GM23338 (cell line): ENCODE measurements around the gene SLCO3A1. TPM values are rescaled to one million over a fixed set of nuclear protein-coding genes. Genes with fewer than 3 reads are reported as not detected.

Experiments
- ATAC-seq: fragments of 200-7000 bp; cut with Tn5 transposase; 3 replicates; pipeline ENCODE4 v1.9.1; 2020
- DNase-seq: peaks from one replicate; pipeline ENCODE4 v3.0.0-alpha.2; 2015; ENCODE audit warnings: low spot score
- H2AFZ ChIP-seq: fragments of 200-600 bp; sonication (generic); 2 replicates; pipeline ENCODE4 v1.8.0; 2016; ENCODE audit warnings: antibody characterized with exemption, mild to moderate bottlenecking, moderate library complexity
- H3F3A ChIP-seq: fragments of 200-600 bp; sonication (generic); replicated peaks from 2 replicates; pipeline ENCODE4 v1.8.0; 2017; ENCODE audit warnings: antibody characterized with exemption, mixed run types, low read depth
- H3K27ac ChIP-seq: fragments of 200-600 bp; sonication (generic); 2 replicates; pipeline ENCODE4 v1.6.1; 2016; ENCODE audit warnings: low read depth
- H3K27me3 ChIP-seq: fragments of 200-600 bp; sonication (generic); 2 replicates; pipeline ENCODE4 v1.8.0; 2016; ENCODE audit warnings: mild to moderate bottlenecking, mixed run types, moderate library complexity; ENCODE audit not compliant: insufficient read depth
- H3K36me3 ChIP-seq: fragments of 200-600 bp; sonication (generic); 2 replicates; pipeline ENCODE4 v1.8.0; 2016; ENCODE audit warnings: mild to moderate bottlenecking; ENCODE audit not compliant: insufficient read depth
- H3K4me1 ChIP-seq: fragments of 200-600 bp; sonication (generic); 2 replicates; pipeline ENCODE4 v1.8.0; 2016; ENCODE audit warnings: mild to moderate bottlenecking, moderate library complexity; ENCODE audit not compliant: insufficient read depth
- H3K4me2 ChIP-seq: fragments of 200-600 bp; sonication (generic); 2 replicates; pipeline ENCODE4 v1.7.1; 2017; ENCODE audit warnings: mixed run types
- H3K4me3 ChIP-seq: fragments of 200-600 bp; sonication (generic); 2 replicates; pipeline ENCODE4 v1.6.1; 2016; ENCODE audit warnings: mixed run types
- H3K79me2 ChIP-seq: fragments of 200-600 bp; sonication (generic); replicated peaks from 2 replicates; pipeline ENCODE4 v1.8.0; 2017; ENCODE audit warnings: mild to moderate bottlenecking; ENCODE audit not compliant: insufficient read depth
- H3K9me2 ChIP-seq: fragments of 200-600 bp; sonication (generic); 2 replicates; pipeline ENCODE4 v1.8.0; 2017; ENCODE audit not compliant: insufficient read depth
- H4K20me1 ChIP-seq: fragments of 200-600 bp; sonication (generic); replicated peaks from 2 replicates; pipeline ENCODE4 v1.8.0; 2017; ENCODE audit warnings: mild to moderate bottlenecking; ENCODE audit not compliant: insufficient read depth
- H3K27ac Mint-ChIP-seq: 2 replicates; pipeline ENCODE4 v1.8.0; 2020; ENCODE audit warnings: inconsistent platforms, mild to moderate bottlenecking, moderate library complexity, mixed read lengths
- H3K27me3 Mint-ChIP-seq: 3 replicates; pipeline ENCODE4 v1.8.0; 2022; ENCODE audit warnings: low read depth, mild to moderate bottlenecking, moderate library complexity, mixed read lengths, inconsistent platforms; ENCODE audit not compliant: insufficient read depth, poor library complexity
- H3K36me3 Mint-ChIP-seq: 3 replicates; pipeline ENCODE4 v1.8.0; 2021; ENCODE audit warnings: low read depth, mild to moderate bottlenecking, inconsistent platforms, moderate library complexity, mixed read lengths
- H3K4me1 Mint-ChIP-seq: 3 replicates; pipeline ENCODE4 v1.8.0; 2020; ENCODE audit warnings: mild to moderate bottlenecking, inconsistent platforms, mixed read lengths
- H3K4me3 Mint-ChIP-seq: 3 replicates; pipeline ENCODE4 v1.8.0; 2021; ENCODE audit warnings: moderate library complexity, mild to moderate bottlenecking, inconsistent platforms, mixed read lengths
- H3K9me3 Mint-ChIP-seq: 3 replicates; pipeline ENCODE4 v1.8.0; 2020; ENCODE audit warnings: moderate library complexity, mild to moderate bottlenecking, inconsistent platforms, mixed read lengths
- CREB1 ChIP-seq: fragments of 250-450 bp; sonication (Bioruptor Pico); IDR thresholded peaks from 2 replicates; pipeline ENCODE4 v1.5.0; 2020; ENCODE audit warnings: low read depth, mild to moderate bottlenecking, moderate library complexity
- EZH2 ChIP-seq: fragments of 200-600 bp; sonication (generic); IDR thresholded peaks from one replicate; pipeline ENCODE4 v1.8.0; 2017; ENCODE audit warnings: antibody characterized with exemption, mild to moderate bottlenecking, low read depth; ENCODE audit not compliant: unreplicated experiment
- EZH2phosphoT487 ChIP-seq: fragments of 200-600 bp; sonication (generic); IDR thresholded peaks from one replicate; pipeline ENCODE4 v1.8.1; 2018; ENCODE audit warnings: antibody characterized with exemption; ENCODE audit not compliant: unreplicated experiment
- JUNB ChIP-seq: IDR thresholded peaks from one replicate; pipeline ENCODE4 v1.6.1; 2016; ENCODE audit warnings: antibody characterized with exemption; ENCODE audit not compliant: unreplicated experiment
- NANOG ChIP-seq: IDR thresholded peaks from 2 replicates; pipeline ENCODE4 v1.6.1; 2016; ENCODE audit warnings: antibody characterized with exemption, borderline replicate concordance
- POLR2AphosphoS5 ChIP-seq: IDR thresholded peaks from 2 replicates; pipeline ENCODE4 v1.6.1; 2016; ENCODE audit warnings: antibody characterized with exemption, low read depth
- STAT1 ChIP-seq: IDR thresholded peaks from one replicate; pipeline ENCODE4 v1.6.1; 2016; ENCODE audit warnings: antibody characterized with exemption; ENCODE audit not compliant: unreplicated experiment
- ZNF114 ChIP-seq: fragments of 250-450 bp; sonication (Bioruptor Pico); IDR thresholded peaks from 2 replicates; pipeline ENCODE4 v1.5.0; 2020; ENCODE audit warnings: mild to moderate bottlenecking, moderate library complexity
- ZNF331 ChIP-seq: fragments of 250-450 bp; sonication (Bioruptor Pico); IDR thresholded peaks from 2 replicates; pipeline ENCODE4 v1.5.0; 2020; ENCODE audit warnings: low read depth, mild to moderate bottlenecking, moderate library complexity
- polyA plus RNA-seq: library from polyadenylated mRNA; unstranded; fragments of >200 nt; fragmentation: Nextera tagmentation; extraction: Ambion mirVana; gene quantifications from 2 replicates; pipeline ENCODE4 v1.2.1, GENCODE V29; 2016
- total RNA-seq: library from RNA; depleted of rRNA; stranded (reverse); fragments of >200 nt; shearing (Covaris generic); gene quantifications from 2 replicates; pipeline ENCODE4 v1.2.3, GENCODE V29; 2014
- TF ChIP-seq, protein P1 (sequence below): IDR thresholded peaks from 2 replicates; pipeline ENCODE4 v1.6.1; 2016; ENCODE audit warnings: antibody characterized with exemption
- TF ChIP-seq, protein P2 (sequence below): fragments of 250-450 bp; sonication (Bioruptor Pico); IDR thresholded peaks from 2 replicates; pipeline ENCODE4 v1.5.0; 2020; ENCODE audit warnings: mild to moderate bottlenecking, moderate library complexity
- TF ChIP-seq, protein P3 (sequence below): IDR thresholded peaks from one replicate; pipeline ENCODE4 v1.6.1; 2018; ENCODE audit warnings: antibody characterized with exemption; ENCODE audit not compliant: unreplicated experiment
- TF ChIP-seq, protein P4 (sequence below), 2 experiments: fragments of 200-600 bp in 1 of 2; sonication (generic) in 1 of 2; conservative IDR thresholded peaks; 2 replicates each; pipeline versions ENCODE4 v1.5.1 to v1.6.1; 2016 to 2017; ENCODE audit warnings: antibody characterized with exemption in 2 of 2, low read depth in 2 of 2, mild to moderate bottlenecking in 2 of 2, moderate library complexity in 1 of 2

The SLCO3A1 gene
- total and polyA plus RNA-seq, 2 experiments from 2014 or later = 7.3 to 9.4 TPM

DNA sequence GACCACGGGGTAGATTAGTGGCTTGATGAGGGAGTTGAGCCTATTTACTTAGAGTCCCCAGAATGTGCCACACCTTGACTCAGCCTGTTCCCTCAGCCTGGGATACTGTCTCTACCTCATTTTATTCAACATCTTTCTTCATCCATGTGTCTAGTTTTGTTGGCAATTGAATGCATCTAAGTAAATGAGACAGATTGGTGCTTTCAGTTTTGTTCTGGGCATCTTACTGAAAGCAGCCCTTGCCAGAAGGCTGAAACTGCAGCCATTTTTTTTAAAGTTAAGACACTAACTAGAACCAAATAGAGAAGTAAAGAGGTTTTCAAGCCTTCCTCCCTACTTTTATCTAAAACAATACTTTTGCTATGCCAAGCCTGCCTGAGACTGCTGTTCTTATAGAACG is 246.8 kb downstream of the SLCO3A1 start (continued):
- no peak for TF ChIP-seq JUNB
- no peak for TF ChIP-seq STAT1

DNA sequence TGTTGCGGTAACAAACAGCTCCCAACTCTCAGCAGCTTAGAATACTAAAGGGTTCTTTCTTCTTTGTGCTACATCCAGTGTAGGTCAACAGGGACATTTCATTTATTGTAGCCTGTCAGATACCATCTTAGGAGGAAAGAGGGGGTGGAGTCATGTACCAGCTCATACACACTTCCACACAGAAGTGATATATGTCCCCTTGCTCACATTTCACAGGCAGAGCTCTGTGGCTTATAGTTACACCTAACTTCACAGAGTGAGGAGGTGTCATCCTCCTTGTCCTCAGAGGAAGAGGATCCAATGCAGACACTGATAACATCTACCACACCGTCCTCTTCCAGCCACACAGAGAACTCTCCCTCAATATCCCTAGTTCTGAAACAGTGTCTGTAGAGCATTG is 247.2 kb downstream of the SLCO3A1 start:
- no peak overlapping the region for H3K27ac Mint-ChIP-seq
- Histone ChIP-seq H3K9me2 (no peaks in the 10 kb centered on the region), H4K20me1 (no peaks in the 10 kb centered on the region), H3F3A (0 out of 2 replicates have a peak, but pooled peaks cover 3% of the 10 kb centered on the region), H3K4me2 (no peak overlapping the region), H3K27me3 (no peaks in the 10 kb centered on the region), H2AFZ (no peak overlapping the region), H3K4me3 (no peak overlapping the region), H3K79me2 (no peaks in the 10 kb centered on the region), H3K4me1 (peaks cover 19% of the 10 kb centered on the region), H3K36me3 (no peaks in the 10 kb centered on the region), H3K27ac (no peak overlapping the region)
- peaks cover 12% of the 10 kb centered on the region; the same call in 2 of the 3 replicates for H3K36me3 Mint-ChIP-seq
- TF ChIP-seq, protein P1, sequence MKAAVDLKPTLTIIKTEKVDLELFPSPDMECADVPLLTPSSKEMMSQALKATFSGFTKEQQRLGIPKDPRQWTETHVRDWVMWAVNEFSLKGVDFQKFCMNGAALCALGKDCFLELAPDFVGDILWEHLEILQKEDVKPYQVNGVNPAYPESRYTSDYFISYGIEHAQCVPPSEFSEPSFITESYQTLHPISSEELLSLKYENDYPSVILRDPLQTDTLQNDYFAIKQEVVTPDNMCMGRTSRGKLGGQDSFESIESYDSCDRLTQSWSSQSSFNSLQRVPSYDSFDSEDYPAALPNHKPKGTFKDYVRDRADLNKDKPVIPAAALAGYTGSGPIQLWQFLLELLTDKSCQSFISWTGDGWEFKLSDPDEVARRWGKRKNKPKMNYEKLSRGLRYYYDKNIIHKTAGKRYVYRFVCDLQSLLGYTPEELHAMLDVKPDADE = no peak
- TF ChIP-seq NANOG = no peak
- no peak for TF ChIP-seq STAT1
- TF ChIP-seq, protein P2, sequence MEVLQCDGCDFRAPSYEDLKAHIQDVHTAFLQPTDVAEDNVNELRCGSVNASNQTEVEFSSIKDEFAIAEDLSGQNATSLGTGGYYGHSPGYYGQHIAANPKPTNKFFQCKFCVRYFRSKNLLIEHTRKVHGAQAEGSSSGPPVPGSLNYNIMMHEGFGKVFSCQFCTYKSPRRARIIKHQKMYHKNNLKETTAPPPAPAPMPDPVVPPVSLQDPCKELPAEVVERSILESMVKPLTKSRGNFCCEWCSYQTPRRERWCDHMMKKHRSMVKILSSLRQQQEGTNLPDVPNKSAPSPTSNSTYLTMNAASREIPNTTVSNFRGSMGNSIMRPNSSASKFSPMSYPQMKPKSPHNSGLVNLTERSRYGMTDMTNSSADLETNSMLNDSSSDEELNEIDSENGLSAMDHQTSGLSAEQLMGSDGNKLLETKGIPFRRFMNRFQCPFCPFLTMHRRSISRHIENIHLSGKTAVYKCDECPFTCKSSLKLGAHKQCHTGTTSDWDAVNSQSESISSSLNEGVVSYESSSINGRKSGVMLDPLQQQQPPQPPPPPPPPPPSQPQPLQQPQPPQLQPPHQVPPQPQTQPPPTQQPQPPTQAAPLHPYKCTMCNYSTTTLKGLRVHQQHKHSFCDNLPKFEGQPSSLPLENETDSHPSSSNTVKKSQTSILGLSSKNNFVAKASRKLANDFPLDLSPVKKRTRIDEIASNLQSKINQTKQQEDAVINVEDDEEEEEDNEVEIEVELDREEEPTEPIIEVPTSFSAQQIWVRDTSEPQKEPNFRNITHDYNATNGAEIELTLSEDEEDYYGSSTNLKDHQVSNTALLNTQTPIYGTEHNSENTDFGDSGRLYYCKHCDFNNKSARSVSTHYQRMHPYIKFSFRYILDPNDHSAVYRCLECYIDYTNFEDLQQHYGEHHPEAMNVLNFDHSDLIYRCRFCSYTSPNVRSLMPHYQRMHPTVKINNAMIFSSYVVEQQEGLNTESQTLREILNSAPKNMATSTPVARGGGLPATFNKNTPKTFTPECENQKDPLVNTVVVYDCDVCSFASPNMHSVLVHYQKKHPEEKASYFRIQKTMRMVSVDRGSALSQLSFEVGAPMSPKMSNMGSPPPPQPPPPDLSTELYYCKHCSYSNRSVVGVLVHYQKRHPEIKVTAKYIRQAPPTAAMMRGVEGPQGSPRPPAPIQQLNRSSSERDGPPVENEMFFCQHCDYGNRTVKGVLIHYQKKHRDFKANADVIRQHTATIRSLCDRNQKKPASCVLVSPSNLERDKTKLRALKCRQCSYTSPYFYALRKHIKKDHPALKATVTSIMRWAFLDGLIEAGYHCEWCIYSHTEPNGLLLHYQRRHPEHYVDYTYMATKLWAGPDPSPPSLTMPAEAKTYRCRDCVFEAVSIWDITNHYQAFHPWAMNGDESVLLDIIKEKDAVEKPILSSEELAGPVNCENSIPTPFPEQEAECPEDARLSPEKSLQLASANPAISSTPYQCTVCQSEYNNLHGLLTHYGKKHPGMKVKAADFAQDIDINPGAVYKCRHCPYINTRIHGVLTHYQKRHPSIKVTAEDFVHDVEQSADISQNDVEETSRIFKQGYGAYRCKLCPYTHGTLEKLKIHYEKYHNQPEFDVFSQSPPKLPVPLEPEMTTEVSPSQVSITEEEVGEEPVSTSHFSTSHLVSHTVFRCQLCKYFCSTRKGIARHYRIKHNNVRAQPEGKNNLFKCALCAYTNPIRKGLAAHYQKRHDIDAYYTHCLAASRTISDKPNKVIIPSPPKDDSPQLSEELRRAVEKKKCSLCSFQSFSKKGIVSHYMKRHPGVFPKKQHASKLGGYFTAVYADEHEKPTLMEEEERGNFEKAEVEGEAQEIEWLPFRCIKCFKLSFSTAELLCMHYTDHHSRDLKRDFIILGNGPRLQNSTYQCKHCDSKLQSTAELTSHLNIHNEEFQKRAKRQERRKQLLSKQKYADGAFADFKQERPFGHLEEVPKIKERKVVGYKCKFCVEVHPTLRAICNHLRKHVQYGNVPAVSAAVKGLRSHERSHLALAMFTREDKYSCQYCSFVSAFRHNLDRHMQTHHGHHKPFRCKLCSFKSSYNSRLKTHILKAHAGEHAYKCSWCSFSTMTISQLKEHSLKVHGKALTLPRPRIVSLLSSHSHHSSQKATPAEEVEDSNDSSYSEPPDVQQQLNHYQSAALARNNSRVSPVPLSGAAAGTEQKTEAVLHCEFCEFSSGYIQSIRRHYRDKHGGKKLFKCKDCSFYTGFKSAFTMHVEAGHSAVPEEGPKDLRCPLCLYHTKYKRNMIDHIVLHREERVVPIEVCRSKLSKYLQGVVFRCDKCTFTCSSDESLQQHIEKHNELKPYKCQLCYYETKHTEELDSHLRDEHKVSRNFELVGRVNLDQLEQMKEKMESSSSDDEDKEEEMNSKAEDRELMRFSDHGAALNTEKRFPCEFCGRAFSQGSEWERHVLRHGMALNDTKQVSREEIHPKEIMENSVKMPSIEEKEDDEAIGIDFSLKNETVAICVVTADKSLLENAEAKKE (CRISPR knock-in tag) = no peak
- TF ChIP-seq, protein P3, sequence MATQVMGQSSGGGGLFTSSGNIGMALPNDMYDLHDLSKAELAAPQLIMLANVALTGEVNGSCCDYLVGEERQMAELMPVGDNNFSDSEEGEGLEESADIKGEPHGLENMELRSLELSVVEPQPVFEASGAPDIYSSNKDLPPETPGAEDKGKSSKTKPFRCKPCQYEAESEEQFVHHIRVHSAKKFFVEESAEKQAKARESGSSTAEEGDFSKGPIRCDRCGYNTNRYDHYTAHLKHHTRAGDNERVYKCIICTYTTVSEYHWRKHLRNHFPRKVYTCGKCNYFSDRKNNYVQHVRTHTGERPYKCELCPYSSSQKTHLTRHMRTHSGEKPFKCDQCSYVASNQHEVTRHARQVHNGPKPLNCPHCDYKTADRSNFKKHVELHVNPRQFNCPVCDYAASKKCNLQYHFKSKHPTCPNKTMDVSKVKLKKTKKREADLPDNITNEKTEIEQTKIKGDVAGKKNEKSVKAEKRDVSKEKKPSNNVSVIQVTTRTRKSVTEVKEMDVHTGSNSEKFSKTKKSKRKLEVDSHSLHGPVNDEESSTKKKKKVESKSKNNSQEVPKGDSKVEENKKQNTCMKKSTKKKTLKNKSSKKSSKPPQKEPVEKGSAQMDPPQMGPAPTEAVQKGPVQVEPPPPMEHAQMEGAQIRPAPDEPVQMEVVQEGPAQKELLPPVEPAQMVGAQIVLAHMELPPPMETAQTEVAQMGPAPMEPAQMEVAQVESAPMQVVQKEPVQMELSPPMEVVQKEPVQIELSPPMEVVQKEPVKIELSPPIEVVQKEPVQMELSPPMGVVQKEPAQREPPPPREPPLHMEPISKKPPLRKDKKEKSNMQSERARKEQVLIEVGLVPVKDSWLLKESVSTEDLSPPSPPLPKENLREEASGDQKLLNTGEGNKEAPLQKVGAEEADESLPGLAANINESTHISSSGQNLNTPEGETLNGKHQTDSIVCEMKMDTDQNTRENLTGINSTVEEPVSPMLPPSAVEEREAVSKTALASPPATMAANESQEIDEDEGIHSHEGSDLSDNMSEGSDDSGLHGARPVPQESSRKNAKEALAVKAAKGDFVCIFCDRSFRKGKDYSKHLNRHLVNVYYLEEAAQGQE = no peak
- no peak for TF ChIP-seq EZH2phosphoT487
- TF ChIP-seq POLR2AphosphoS5 = no peak
- no peak for TF ChIP-seq JUNB
- TF ChIP-seq CREB1 (CRISPR knock-in tag) = no peak
- TF ChIP-seq, protein P4, sequence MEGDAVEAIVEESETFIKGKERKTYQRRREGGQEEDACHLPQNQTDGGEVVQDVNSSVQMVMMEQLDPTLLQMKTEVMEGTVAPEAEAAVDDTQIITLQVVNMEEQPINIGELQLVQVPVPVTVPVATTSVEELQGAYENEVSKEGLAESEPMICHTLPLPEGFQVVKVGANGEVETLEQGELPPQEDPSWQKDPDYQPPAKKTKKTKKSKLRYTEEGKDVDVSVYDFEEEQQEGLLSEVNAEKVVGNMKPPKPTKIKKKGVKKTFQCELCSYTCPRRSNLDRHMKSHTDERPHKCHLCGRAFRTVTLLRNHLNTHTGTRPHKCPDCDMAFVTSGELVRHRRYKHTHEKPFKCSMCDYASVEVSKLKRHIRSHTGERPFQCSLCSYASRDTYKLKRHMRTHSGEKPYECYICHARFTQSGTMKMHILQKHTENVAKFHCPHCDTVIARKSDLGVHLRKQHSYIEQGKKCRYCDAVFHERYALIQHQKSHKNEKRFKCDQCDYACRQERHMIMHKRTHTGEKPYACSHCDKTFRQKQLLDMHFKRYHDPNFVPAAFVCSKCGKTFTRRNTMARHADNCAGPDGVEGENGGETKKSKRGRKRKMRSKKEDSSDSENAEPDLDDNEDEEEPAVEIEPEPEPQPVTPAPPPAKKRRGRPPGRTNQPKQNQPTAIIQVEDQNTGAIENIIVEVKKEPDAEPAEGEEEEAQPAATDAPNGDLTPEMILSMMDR (conservative IDR thresholded peaks at IDR 0.05; ENCODE audit: low read depth in 2 of 2) = no peak
- no peak for TF ChIP-seq ZNF331 (CRISPR knock-in tag)
- no peak for TF ChIP-seq EZH2
- no peak for TF ChIP-seq ZNF114 (CRISPR knock-in tag)
- peaks cover 48% of the 10 kb centered on the region for H3K4me1 Mint-ChIP-seq
- no peak for DNase-seq
- ATAC-seq = no peak
- H3K27me3 Mint-ChIP-seq = peaks cover 11% of the 10 kb centered on the region
- H3K9me3 Mint-ChIP-seq = peaks cover 2% of the 10 kb centered on the region; the same call in 1 of the 3 replicates
- H3K4me3 Mint-ChIP-seq = no peak overlapping the region
